ENCODE data around the gene DHCR7.

DHCR7 gene

GRCh38 chr11:71443736-71444445, 4.3 kb downstream of the DHCR7 start:
- Histone ChIP-seq H3K27ac (ENCODE audit: low read length) (no peak overlapping the region), H3K36me3 (ENCODE audit: control insufficient read depth, low read depth, low read length) (peaks cover 81% of the 10 kb centered on the region), H3K4me1 (ENCODE audit: control insufficient read depth, low read depth, low read length) (peaks cover 3% of the 10 kb centered on the region), H3K4me3 (ENCODE audit: low read length) (no peak overlapping the region), H3K9ac (ENCODE audit: low read length) (no peak overlapping the region), H3K27me3 (ENCODE audit: control insufficient read depth, insufficient read depth, low read length) (no peaks in the 10 kb centered on the region), H3K9me3 (ENCODE audit: control insufficient read depth, low read depth, low read length) (peaks cover 3% of the 10 kb centered on the region)

- H3K4me3 ChIP-seq (ENCODE audit: low read length): no peak overlapping the region
- no peaks in the 10 kb centered on the region for H3K27me3 ChIP-seq (ENCODE audit: control insufficient read depth, insufficient read depth, low read length)
- H3K9me3 ChIP-seq (ENCODE audit: control insufficient read depth, low read depth, low read length): peaks cover 3% of the 10 kb centered on the region
- no peak overlapping the region for H3K27ac ChIP-seq (ENCODE audit: low read length)
- peaks cover 91% of the 10 kb centered on the region for H3K36me3 ChIP-seq (ENCODE audit: control insufficient read depth, low read depth, low read length)
- H3K9ac ChIP-seq (ENCODE audit: low read length): no peak overlapping the region
- H3K4me1 ChIP-seq (ENCODE audit: control insufficient read depth, low read depth, low read length): peaks cover 3% of the 10 kb centered on the region
These were observed 5.3 kb downstream of the DHCR7 start for GRCh38 chr11:71442880-71443279.

- Histone ChIP-seq H3K27ac (ENCODE audit: low read length) (no peak overlapping the region), H3K9me3 (ENCODE audit: control insufficient read depth, low read depth, low read length) (peaks cover 3% of the 10 kb centered on the region), H3K4me1 (ENCODE audit: control insufficient read depth, low read depth, low read length) (peaks cover 3% of the 10 kb centered on the region), H3K9ac (ENCODE audit: low read length) (no peak overlapping the region), H3K36me3 (ENCODE audit: control insufficient read depth, low read depth, low read length) (peaks cover 99% of the 10 kb centered on the region), H3K4me3 (ENCODE audit: low read length) (no peak overlapping the region), H3K27me3 (ENCODE audit: control insufficient read depth, insufficient read depth, low read length) (no peaks in the 10 kb centered on the region)
These were observed 6.1 kb downstream of the DHCR7 start for GRCh38 chr11:71442123-71442522.

- Histone ChIP-seq H3K27ac (ENCODE audit: low read length) (no peak overlapping the region), H3K36me3 (ENCODE audit: control insufficient read depth, low read depth, low read length) (peaks cover 97% of the 10 kb centered on the region), H3K9me3 (ENCODE audit: control insufficient read depth, low read depth, low read length) (peaks cover 2% of the 10 kb centered on the region), H3K4me1 (ENCODE audit: control insufficient read depth, low read depth, low read length) (no peaks in the 10 kb centered on the region), H3K27me3 (ENCODE audit: control insufficient read depth, insufficient read depth, low read length) (no peaks in the 10 kb centered on the region), H3K4me3 (ENCODE audit: low read length) (no peak overlapping the region), H3K9ac (ENCODE audit: low read length) (no peak overlapping the region)
These were observed 6.9 kb downstream of the DHCR7 start for GRCh38 chr11:71441251-71441650.

- Histone ChIP-seq H3K9me3 (ENCODE audit: control insufficient read depth, low read depth, low read length) (no peaks in the 10 kb centered on the region), H3K27me3 (ENCODE audit: control insufficient read depth, insufficient read depth, low read length) (no peaks in the 10 kb centered on the region), H3K36me3 (ENCODE audit: control insufficient read depth, low read depth, low read length) (peaks cover 96% of the 10 kb centered on the region), H3K4me1 (ENCODE audit: control insufficient read depth, low read depth, low read length) (no peaks in the 10 kb centered on the region), H3K9ac (ENCODE audit: low read length) (no peak overlapping the region), H3K27ac (ENCODE audit: low read length) (no peak overlapping the region), H3K4me3 (ENCODE audit: low read length) (no peak overlapping the region)
These were observed 8.0 kb downstream of the DHCR7 start for GRCh38 chr11:71440021-71440755.

GRCh38 chr11:71438650-71439049, 9.5 kb downstream of the DHCR7 start:
- no peaks in the 10 kb centered on the region for H3K9me3 ChIP-seq (ENCODE audit: control insufficient read depth, low read depth, low read length)
- H3K4me3 ChIP-seq (ENCODE audit: low read length): no peak overlapping the region
- peaks cover 93% of the 10 kb centered on the region for H3K36me3 ChIP-seq (ENCODE audit: control insufficient read depth, low read depth, low read length)
- H3K27me3 ChIP-seq (ENCODE audit: control insufficient read depth, insufficient read depth, low read length): no peaks in the 10 kb centered on the region
- no peaks in the 10 kb centered on the region for H3K4me1 ChIP-seq (ENCODE audit: control insufficient read depth, low read depth, low read length)
- H3K27ac ChIP-seq (ENCODE audit: low read length): no peak overlapping the region
- H3K9ac ChIP-seq (ENCODE audit: low read length): no peak overlapping the region

GRCh38 chr11:71437879-71438278, 10.3 kb downstream of the DHCR7 start:
- Histone ChIP-seq H3K9ac (ENCODE audit: low read length) (no peak overlapping the region), H3K36me3 (ENCODE audit: control insufficient read depth, low read depth, low read length) (peaks cover 85% of the 10 kb centered on the region), H3K27ac (ENCODE audit: low read length) (no peak overlapping the region), H3K4me1 (ENCODE audit: control insufficient read depth, low read depth, low read length) (no peaks in the 10 kb centered on the region), H3K4me3 (ENCODE audit: low read length) (no peak overlapping the region), H3K9me3 (ENCODE audit: control insufficient read depth, low read depth, low read length) (no peaks in the 10 kb centered on the region), H3K27me3 (ENCODE audit: control insufficient read depth, insufficient read depth, low read length) (no peaks in the 10 kb centered on the region)

- no peaks in the 10 kb centered on the region for H3K27me3 ChIP-seq (ENCODE audit: control insufficient read depth, insufficient read depth, low read length)
- no peaks in the 10 kb centered on the region for H3K9me3 ChIP-seq (ENCODE audit: control insufficient read depth, low read depth, low read length)
- H3K9ac ChIP-seq (ENCODE audit: low read length): no peak overlapping the region
- H3K4me3 ChIP-seq (ENCODE audit: low read length): no peak overlapping the region
- H3K36me3 ChIP-seq (ENCODE audit: control insufficient read depth, low read depth, low read length): peaks cover 81% of the 10 kb centered on the region
- H3K27ac ChIP-seq (ENCODE audit: low read length): no peak overlapping the region
- no peaks in the 10 kb centered on the region for H3K4me1 ChIP-seq (ENCODE audit: control insufficient read depth, low read depth, low read length)
These were observed 10.8 kb downstream of the DHCR7 start for GRCh38 chr11:71437399-71437798.

- no peak overlapping the region for H3K4me3 ChIP-seq (ENCODE audit: low read length)
- H3K27me3 ChIP-seq (ENCODE audit: control insufficient read depth, insufficient read depth, low read length): no peaks in the 10 kb centered on the region
- H3K27ac ChIP-seq (ENCODE audit: low read length): no peak overlapping the region
- H3K36me3 ChIP-seq (ENCODE audit: control insufficient read depth, low read depth, low read length): peaks cover 76% of the 10 kb centered on the region
- no peaks in the 10 kb centered on the region for H3K9me3 ChIP-seq (ENCODE audit: control insufficient read depth, low read depth, low read length)
- H3K9ac ChIP-seq (ENCODE audit: low read length): no peak overlapping the region
- H3K4me1 ChIP-seq (ENCODE audit: control insufficient read depth, low read depth, low read length): no peaks in the 10 kb centered on the region
These were observed 11.3 kb downstream of the DHCR7 start for GRCh38 chr11:71436861-71437260.

- Histone ChIP-seq H3K27ac (ENCODE audit: low read length) (no peak overlapping the region), H3K9me3 (ENCODE audit: control insufficient read depth, low read depth, low read length) (no peaks in the 10 kb centered on the region), H3K36me3 (ENCODE audit: control insufficient read depth, low read depth, low read length) (peaks cover 61% of the 10 kb centered on the region), H3K27me3 (ENCODE audit: control insufficient read depth, insufficient read depth, low read length) (no peaks in the 10 kb centered on the region), H3K4me3 (ENCODE audit: low read length) (no peak overlapping the region), H3K4me1 (ENCODE audit: control insufficient read depth, low read depth, low read length) (no peaks in the 10 kb centered on the region), H3K9ac (ENCODE audit: low read length) (no peak overlapping the region)
These were observed 12.8 kb downstream of the DHCR7 start for GRCh38 chr11:71435278-71435951.

- H3K36me3 ChIP-seq (ENCODE audit: control insufficient read depth, low read depth, low read length): peaks cover 54% of the 10 kb centered on the region
- H3K9ac ChIP-seq (ENCODE audit: low read length): no peak overlapping the region
- H3K27ac ChIP-seq (ENCODE audit: low read length): no peak overlapping the region
- no peaks in the 10 kb centered on the region for H3K4me1 ChIP-seq (ENCODE audit: control insufficient read depth, low read depth, low read length)
- no peak overlapping the region for H3K4me3 ChIP-seq (ENCODE audit: low read length)
- H3K9me3 ChIP-seq (ENCODE audit: control insufficient read depth, low read depth, low read length): no peaks in the 10 kb centered on the region
- no peaks in the 10 kb centered on the region for H3K27me3 ChIP-seq (ENCODE audit: control insufficient read depth, insufficient read depth, low read length)
These were observed 13.5 kb downstream of the DHCR7 start for GRCh38 chr11:71434576-71435130.
